Epithelial cell of esophagus (primary cell): ENCODE data around the gene IRGQ.
A peak's percentile ranks its signal among the peaks of the same experiment; 100 is the strongest.
"Not testable (repeated sequence)": the region's sequence is repeated elsewhere in the genome, so short reads cannot be mapped to it uniquely, and the experiment has no call there.

ENCODE experiments used
- DNase-seq: peaks from one replicate; pipeline ENCODE4 v3.0.0; 2010; ENCODE audit warnings: low read depth
- H3K4me3 ChIP-seq: 2 replicates; pipeline ENCODE4 v1.5.1; 2011; ENCODE audit warnings: mild to moderate bottlenecking, low read length, control low read depth
- TF ChIP-seq, protein P1 (sequence below): IDR thresholded peaks from 2 replicates; pipeline ENCODE4 v1.5.1; 2011; ENCODE audit warnings: low read depth, mild to moderate bottlenecking, low read length, control low read depth, inconsistent platforms; ENCODE audit not compliant: insufficient read depth; ENCODE audit errors: missing control alignments

IRGQ gene

DNA sequence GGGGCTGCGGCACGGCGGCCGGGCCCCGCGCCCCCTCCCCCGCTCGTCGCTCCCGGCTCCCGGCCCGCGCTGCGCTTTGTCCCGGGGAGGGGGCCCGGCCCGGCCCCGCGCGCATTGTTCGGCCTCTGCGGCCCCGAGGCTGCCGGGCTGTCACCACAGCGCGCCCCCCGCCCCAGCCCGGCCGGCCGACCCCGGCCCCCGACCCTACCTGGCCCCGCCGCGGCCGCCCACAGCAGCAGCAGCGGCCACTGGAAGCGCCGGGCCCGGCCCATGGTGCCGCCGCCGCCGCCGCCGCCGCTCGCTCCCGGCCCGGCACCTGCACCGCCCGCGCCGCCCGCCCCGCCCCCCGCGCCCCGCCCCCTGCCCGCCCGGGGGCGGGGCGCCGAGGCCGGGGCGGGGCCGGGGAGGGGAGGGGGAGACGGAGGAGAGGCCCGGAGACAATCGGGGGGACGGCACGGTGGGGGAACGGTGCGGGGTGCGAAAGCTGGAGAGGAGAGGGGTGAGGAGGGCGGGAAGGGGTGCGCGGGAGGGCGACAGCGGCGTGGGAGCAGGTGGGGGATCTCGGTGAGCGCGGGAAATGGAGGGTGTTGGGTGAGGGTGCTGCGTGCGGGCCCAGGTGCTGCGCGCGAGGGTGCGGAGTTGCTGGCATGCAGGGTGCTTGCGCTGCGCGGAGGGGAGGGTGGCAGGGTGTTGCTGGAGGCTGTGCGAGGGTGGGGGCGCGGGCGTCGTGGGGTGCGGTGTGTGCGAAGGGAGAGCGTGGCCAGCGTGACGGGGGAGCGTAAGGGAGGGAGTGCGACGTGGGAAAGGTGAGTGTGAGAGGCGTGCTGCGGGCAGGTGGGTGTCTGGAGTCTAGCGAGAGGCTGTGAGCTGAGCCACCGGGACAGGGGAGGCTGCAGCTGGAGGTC lies 43.8 kb upstream of the IRGQ start, which contains the start of gene CADM4:
CADM4 (minus strand) TSS at position 332 of the 905 bp plus-strand sequence; CDS start at position 272, 60 bp downstream.
- TF ChIP-seq, protein P1, sequence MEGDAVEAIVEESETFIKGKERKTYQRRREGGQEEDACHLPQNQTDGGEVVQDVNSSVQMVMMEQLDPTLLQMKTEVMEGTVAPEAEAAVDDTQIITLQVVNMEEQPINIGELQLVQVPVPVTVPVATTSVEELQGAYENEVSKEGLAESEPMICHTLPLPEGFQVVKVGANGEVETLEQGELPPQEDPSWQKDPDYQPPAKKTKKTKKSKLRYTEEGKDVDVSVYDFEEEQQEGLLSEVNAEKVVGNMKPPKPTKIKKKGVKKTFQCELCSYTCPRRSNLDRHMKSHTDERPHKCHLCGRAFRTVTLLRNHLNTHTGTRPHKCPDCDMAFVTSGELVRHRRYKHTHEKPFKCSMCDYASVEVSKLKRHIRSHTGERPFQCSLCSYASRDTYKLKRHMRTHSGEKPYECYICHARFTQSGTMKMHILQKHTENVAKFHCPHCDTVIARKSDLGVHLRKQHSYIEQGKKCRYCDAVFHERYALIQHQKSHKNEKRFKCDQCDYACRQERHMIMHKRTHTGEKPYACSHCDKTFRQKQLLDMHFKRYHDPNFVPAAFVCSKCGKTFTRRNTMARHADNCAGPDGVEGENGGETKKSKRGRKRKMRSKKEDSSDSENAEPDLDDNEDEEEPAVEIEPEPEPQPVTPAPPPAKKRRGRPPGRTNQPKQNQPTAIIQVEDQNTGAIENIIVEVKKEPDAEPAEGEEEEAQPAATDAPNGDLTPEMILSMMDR, result no peak
- no peak for DNase-seq
- H3K4me3 ChIP-seq, result peak within 1 kb of the TSS; percentile 63

DNA sequence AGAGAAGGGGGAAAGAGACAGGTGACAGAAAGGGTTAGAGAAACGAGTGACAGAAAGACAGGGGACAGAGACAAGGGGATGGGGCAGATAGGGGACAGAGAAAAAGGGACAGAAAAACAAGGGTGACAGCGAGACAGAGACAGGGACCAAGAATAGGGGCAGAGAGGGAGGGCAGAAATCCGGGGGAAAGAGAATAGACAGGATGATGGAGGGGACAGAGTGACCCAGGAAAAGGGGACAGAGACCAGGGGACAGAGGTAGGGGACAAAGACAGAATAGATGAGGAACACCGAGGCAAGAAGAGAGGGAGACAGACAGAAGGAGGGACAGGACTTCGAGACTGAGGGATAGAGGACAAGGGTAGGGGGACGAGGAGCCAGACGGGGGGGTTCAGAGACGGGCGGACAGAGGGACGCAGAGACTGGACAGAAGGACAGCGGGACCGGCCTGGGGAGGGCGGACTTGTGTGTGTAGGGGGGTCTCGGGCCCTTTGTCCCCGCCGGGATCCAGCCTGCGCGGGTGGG lies 43.1 kb upstream of the IRGQ start:
- no peak for DNase-seq
- H3K4me3 ChIP-seq, result peak overlapping the region; percentile 62

DNA sequence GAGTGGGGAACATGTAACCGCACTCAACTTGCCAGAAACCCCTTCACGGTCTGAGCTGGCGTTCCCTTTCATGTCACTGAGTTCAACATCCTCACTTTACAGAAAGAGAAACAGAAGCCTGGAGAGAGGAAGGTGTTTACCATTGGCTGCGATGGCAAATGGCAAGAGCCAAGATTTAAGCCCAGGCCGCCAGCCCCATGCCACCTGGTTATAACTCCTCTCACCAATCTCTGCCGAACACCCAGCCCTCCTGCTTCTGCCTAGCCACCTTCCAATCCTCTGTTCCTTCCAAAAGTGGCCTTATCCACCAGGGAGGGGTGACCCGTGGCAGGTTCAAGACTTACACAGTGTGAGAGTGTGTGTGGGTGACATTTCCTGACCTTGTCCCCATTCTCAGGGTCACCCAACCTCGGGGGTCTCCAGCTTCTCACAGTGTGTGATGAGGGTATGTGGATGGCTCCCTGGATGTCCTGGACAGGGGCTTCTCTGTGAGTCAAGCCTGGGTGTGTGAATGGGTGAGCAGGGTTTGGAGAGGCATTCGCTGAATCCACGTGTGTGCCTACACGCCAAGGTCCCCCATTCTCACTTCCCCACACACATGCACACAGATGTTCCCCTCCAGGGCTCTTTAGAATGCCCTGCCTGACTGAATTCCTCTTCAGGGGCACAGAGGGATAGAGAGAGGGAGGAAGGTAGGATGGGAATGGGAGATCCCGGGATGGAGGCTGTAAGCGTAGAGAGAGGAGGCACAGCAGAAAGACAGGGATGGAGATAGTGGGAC lies 42.5 kb upstream of the IRGQ start:
- H3K4me3 ChIP-seq, result peak overlapping the region; percentile 62
- TF ChIP-seq, protein P1, result no peak
- DNase-seq, result no peak

More for the DNA sequence above, 43.1 kb upstream of the IRGQ start:
- TF ChIP-seq, protein P1, result no peak

DNA sequence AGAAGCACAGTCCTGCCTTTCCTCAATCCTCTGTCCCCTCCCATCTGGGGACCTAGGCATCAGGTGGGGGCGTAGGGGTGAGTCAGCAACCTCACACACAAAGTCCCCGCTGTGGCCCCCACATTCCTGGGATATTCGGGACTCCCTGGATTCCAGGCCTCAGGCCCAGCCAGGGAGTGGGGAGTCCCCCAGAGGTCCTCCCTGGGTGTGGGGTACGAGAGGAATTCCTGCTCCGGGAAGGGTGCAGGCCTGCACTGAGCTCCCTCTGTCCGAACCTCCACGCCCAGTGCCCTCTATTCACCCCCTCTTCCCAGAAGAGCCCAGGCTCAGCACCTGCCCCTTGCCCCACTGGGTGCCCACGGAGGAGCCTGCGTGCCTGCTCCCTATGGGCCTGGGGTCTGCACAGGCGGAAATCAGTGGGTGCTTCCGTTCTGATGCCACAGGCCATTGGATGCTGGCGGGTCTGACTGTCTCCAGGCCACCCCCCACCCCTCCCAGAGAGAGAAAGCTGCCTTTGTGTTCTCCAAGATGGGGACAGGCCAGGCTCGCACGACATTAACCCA lies 40.3 kb upstream of the IRGQ start:
- no peak for DNase-seq
- H3K4me3 ChIP-seq, result no peak overlapping the region
- TF ChIP-seq, protein P1, result no peak

DNA sequence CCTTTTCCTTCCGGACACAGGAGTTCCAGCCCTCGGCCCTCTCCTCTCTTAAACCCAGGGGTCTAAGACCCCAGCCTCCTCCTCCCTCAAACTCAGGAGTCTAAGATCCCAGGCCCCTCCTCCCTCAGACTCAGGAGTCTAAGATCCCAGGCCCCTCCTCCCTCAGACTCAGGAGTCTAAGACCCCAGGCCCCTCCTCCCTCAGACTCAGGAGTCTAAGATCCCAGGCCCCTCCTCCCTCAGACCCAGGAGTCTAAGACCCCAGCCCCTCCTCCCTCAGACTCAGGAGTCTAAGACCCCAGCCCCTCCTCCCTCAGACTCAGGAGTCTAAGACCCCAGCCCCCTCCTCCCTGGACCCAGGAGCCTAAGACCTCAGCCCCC lies 39.6 kb upstream of the IRGQ start:
- not testable (repeated sequence) for DNase-seq, H3K4me3 ChIP-seq

DNA sequence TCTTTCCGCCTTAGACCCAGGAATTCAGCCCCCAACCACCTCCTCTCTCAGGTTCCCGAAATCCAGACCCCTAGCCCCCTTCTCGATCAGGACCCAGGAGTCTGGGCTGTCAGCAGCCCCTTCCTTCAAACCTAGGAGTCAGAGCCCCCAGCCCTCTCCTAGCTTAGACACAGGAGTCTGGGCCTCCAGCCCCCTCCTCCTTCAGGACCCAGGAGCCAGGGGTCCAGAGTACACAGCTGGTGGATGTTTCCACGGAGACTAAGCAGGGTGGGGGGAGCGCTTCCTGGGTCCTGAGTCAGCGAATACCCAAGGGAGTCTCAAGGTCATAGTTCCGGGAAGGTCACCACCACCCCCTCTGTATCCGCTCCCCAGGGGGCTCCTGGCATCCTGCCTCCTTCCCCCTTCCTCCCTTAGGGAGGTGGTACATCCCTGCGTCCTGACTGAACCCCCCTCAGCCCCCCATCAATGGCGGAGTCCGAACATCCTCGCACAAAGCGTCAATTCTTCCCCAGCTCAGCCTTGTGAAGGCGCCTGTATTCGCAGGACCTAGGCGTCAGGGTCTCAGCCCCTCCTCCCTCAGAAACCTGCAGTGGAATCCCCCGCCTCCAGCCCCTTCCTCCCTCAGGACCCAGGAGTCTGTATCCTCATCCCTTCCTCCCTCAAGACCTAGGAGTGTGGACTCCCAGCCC lies 39.1 kb upstream of the IRGQ start:
- no peak for DNase-seq
- H3K4me3 ChIP-seq, result no peak overlapping the region
- TF ChIP-seq, protein P1, result no peak
